ENCODE results near the gene SART3.

- no peak for TF ChIP-seq HDAC6 (IDR thresholded peaks at IDR 0.05; ENCODE audit: low read depth, low read length)
- TF ChIP-seq EHMT2 (IDR thresholded peaks at IDR 0.05; ENCODE audit: borderline replicate concordance, low read depth, low read length): no peak
- no peak for TF ChIP-seq ZNF737 (CRISPR knock-in tag; IDR thresholded peaks at IDR 0.05; ENCODE audit: borderline replicate concordance)
These were observed 37.6 kb downstream of the SART3 start for GRCh38 chr12:108523365-108523764.

Data from HepG2 (cell line).